ENCODE measurements around the gene VPS8. TPM values are rescaled to one million over a fixed set of nuclear protein-coding genes. Genes with fewer than 3 reads are reported as not detected.
"Not testable (repeated sequence)": the region's sequence is repeated elsewhere in the genome, so short reads cannot be mapped to it uniquely, and the experiment has no call there.

The VPS8 gene
- total RNA-seq, 4 donors from 2014 or later = 23.7 to 61.8 (median 37.1) TPM

- 78 to 94% methylated on average over 3 of the region's 3 CpGs for WGBS, 2 donors
- intact Hi-C loops (cut with DNase I) = no loop called here
- H3K4me3 ChIP-seq = no peak overlapping the region
- H3K27ac ChIP-seq = no peak overlapping the region
- no peak for TF ChIP-seq CTCF (IDR thresholded peaks at IDR 0.05)
- no peak for TF ChIP-seq POLR2A (IDR thresholded peaks at IDR 0.05)
- no peak for DNase-seq
- H3K36me3 ChIP-seq = peaks cover 0 to 59% (median 0%) of the 10 kb centered on the region in 3 donors
- no peaks in the 10 kb centered on the region for H3K27me3 ChIP-seq
- no peaks in the 10 kb centered on the region for H3K4me1 ChIP-seq
- H3K9me3 ChIP-seq = no peaks in the 10 kb centered on the region
These were observed 135.0 kb downstream of the VPS8 start for GRCh38 chr3:184946917-184947316.

- DNase-seq = no peak
- H3K36me3 ChIP-seq = peaks cover 0 to 47% (median 0%) of the 10 kb centered on the region in 3 donors
- H3K27me3 ChIP-seq = no peaks in the 10 kb centered on the region
- TF ChIP-seq POLR2A (IDR thresholded peaks at IDR 0.05) (no peak), CTCF (IDR thresholded peaks at IDR 0.05) (no peak)
- H3K4me3 ChIP-seq = no peak overlapping the region
- WGBS, 2 donors = 85 to 93% methylated on average over 4 of the region's 4 CpGs
- intact Hi-C loops (cut with DNase I) = no loop called here
- no peaks in the 10 kb centered on the region for H3K4me1 ChIP-seq
- no peaks in the 10 kb centered on the region for H3K9me3 ChIP-seq
- H3K27ac ChIP-seq = no peak overlapping the region
These were observed 137.4 kb downstream of the VPS8 start for GRCh38 chr3:184949251-184949965.

GRCh38 chr3:184950816-184951215 lies 138.8 kb downstream of the VPS8 start:
- H3K27me3 ChIP-seq; H3K4me1 ChIP-seq; H3K9me3 ChIP-seq; H3K27ac ChIP-seq; intact Hi-C loops (cut with DNase I); DNase-seq; H3K4me3 ChIP-seq: not testable (repeated sequence)
- 85 to 88% methylated on average over 1 of the region's 1 CpG for WGBS, 2 donors
- H3K36me3 ChIP-seq = peaks cover 0 to 33% (median 0%) of the 10 kb centered on the region in 3 donors

- Histone ChIP-seq H3K36me3 (peaks cover 0 to 32% (median 0%) of the 10 kb centered on the region in 3 donors), H3K4me3 (no peak overlapping the region), H3K4me1 (no peaks in the 10 kb centered on the region), H3K27me3 (no peaks in the 10 kb centered on the region), H3K27ac (no peak overlapping the region), H3K9me3 (no peaks in the 10 kb centered on the region)
- 87 to 91% methylated on average over 3 of the region's 3 CpGs for WGBS, 2 donors
- no peak for DNase-seq
- intact Hi-C loops (cut with DNase I) = no loop called here
- TF ChIP-seq POLR2A (IDR thresholded peaks at IDR 0.05) (no peak), CTCF (IDR thresholded peaks at IDR 0.05) (no peak)
These were observed 140.7 kb downstream of the VPS8 start for GRCh38 chr3:184952671-184953070.

- WGBS, 2 donors = 72 to 81% methylated on average over 2 of the region's 2 CpGs
- Histone ChIP-seq H3K36me3 (peaks cover 0 to 39% (median 0%) of the 10 kb centered on the region in 3 donors), H3K27me3 (no peaks in the 10 kb centered on the region), H3K27ac (no peak overlapping the region), H3K4me1 (no peaks in the 10 kb centered on the region), H3K4me3 (no peak overlapping the region), H3K9me3 (no peaks in the 10 kb centered on the region)
- no peak for TF ChIP-seq POLR2A (IDR thresholded peaks at IDR 0.05)
- TF ChIP-seq CTCF (IDR thresholded peaks at IDR 0.05) = no peak
- intact Hi-C loops (cut with DNase I) = no loop called here
- DNase-seq = no peak
These were observed 141.4 kb downstream of the VPS8 start for GRCh38 chr3:184953401-184953800.

All from esophagus squamous epithelium (tissue), 5 donors.